IPS-18c (cell line): Measurements from ENCODE around the gene TMEM132E.
A peak's percentile ranks its signal among the peaks of the same experiment; 100 is the strongest.

Experiments used
- H3K4me3 ChIP-seq: 2 replicates; pipeline ENCODE4 v1.7.0; 2013; ENCODE audit warnings: low read depth, mild to moderate bottlenecking, low read length, moderate library complexity; ENCODE audit not compliant: insufficient read depth
- H3K9me3 ChIP-seq: one replicate; pipeline ENCODE4 v1.6.1; 2013; ENCODE audit warnings: mild to moderate bottlenecking, low read length, moderate library complexity; ENCODE audit not compliant: control insufficient read depth, insufficient read depth

Gene TMEM132E

GRCh38 chr17:34665819-34666763 is 86.7 kb downstream of the TMEM132E start:
- Histone ChIP-seq H3K9me3 (no peaks in the 10 kb centered on the region), H3K4me3 (peak overlapping the region; percentile 34; the same call in 1 of the 2 replicates)

- Histone ChIP-seq H3K4me3 (no peak overlapping the region), H3K9me3 (no peaks in the 10 kb centered on the region)
Measured at GRCh38 chr17:34667656-34668055, 88.3 kb downstream of the TMEM132E start.

- Histone ChIP-seq H3K4me3 (no peak overlapping the region), H3K9me3 (no peaks in the 10 kb centered on the region)
Measured at GRCh38 chr17:34668206-34668605, 88.8 kb downstream of the TMEM132E start.

DNA sequence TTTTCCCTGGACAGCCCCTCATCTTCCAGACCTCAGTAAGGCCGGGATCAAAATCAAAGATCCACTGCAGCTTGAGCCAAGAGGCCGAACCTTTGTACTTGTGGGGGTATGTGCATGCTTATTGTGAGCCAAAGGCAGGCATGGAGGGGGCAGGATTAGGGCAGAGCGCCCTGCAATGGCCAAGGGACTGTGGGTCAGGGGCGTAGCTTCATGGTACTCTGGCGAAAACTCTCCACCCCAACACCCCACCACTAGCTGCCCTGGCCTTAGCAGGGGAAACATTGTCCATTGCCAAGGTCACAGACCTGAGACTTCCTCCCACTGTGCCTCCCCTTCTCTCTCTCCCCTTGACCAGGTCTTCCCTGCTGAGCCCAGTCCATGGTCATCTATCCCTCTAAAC is 90.1 kb downstream of the TMEM132E start:
- Histone ChIP-seq H3K4me3 (no peak overlapping the region), H3K9me3 (no peaks in the 10 kb centered on the region)

GRCh38 chr17:34670618-34671017 is 91.2 kb downstream of the TMEM132E start:
- Histone ChIP-seq H3K9me3 (no peaks in the 10 kb centered on the region), H3K4me3 (no peak overlapping the region)

DNA sequence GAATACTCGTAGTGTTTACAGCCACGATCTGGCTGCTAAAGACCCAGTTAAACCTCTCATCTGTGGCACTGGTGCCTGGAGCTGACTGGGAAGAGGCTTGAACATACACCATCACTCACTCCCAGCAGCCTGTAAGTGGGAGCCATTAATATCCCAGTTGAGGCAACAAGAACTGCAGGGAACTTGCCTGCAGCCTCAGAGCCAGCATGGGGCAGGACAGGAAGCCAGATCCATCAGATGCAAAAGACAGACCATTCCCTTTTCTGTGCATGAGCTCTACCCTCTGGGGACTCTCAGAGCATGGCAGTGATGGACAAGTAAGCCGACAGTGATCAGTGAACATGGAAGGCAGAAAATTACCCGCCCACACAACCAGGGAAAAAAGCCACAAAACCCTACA is 91.8 kb downstream of the TMEM132E start:
- no peaks in the 10 kb centered on the region for H3K9me3 ChIP-seq
- H3K4me3 ChIP-seq = no peak overlapping the region

GRCh38 chr17:34672176-34672785 is 92.9 kb downstream of the TMEM132E start:
- Histone ChIP-seq H3K4me3 (no peak overlapping the region), H3K9me3 (no peaks in the 10 kb centered on the region)

- Histone ChIP-seq H3K9me3 (no peaks in the 10 kb centered on the region), H3K4me3 (no peak overlapping the region)
Measured at GRCh38 chr17:34673516-34673915, 94.1 kb downstream of the TMEM132E start.

GRCh38 chr17:34673995-34674890 is 94.9 kb downstream of the TMEM132E start:
- H3K4me3 ChIP-seq = no peak overlapping the region
- H3K9me3 ChIP-seq = no peaks in the 10 kb centered on the region

DNA sequence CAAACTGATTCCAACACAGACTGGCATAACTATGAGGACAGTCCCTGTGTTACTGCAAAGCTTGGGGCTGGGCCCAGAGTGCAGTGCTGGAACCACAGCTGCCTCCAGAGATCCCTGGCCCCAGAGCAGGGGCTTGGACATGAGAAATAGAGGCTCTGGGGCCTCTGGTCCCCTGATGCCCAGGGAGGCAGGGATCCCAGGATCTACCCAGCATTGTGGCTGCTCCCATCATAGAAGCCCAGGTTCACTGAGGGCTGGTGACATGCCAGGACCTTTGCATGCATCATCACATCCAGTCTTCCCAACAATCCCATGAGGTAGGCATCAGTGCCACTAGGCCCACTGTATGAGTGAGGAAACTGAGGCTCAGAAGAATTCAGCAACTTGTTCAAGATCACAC is 95.8 kb downstream of the TMEM132E start:
- H3K9me3 ChIP-seq = no peaks in the 10 kb centered on the region
- no peak overlapping the region for H3K4me3 ChIP-seq

- H3K4me3 ChIP-seq = no peak overlapping the region
- H3K9me3 ChIP-seq = no peaks in the 10 kb centered on the region
Measured at GRCh38 chr17:34675605-34676004, 96.2 kb downstream of the TMEM132E start.

- Histone ChIP-seq H3K9me3 (no peaks in the 10 kb centered on the region), H3K4me3 (no peak overlapping the region)
Measured at GRCh38 chr17:34680151-34680550, 100.8 kb downstream of the TMEM132E start.

- no peak overlapping the region for H3K4me3 ChIP-seq
- H3K9me3 ChIP-seq = no peaks in the 10 kb centered on the region
Measured at GRCh38 chr17:34682305-34682704, 102.9 kb downstream of the TMEM132E start.

GRCh38 chr17:34683390-34683789 is 104.0 kb downstream of the TMEM132E start:
- Histone ChIP-seq H3K9me3 (no peaks in the 10 kb centered on the region), H3K4me3 (no peak overlapping the region)
